IMR-90 (cell line): Measurements from ENCODE around the gene EAF2. TPM values are rescaled to one million over a fixed set of nuclear protein-coding genes. Genes with fewer than 3 reads are reported as not detected.

Source experiments
- ATAC-seq: fragments of 200-7000 bp; cut with Tn5 transposase; 2 replicates; pipeline ENCODE4 v1.9.1; 2020; ENCODE audit warnings: low read depth, mild to moderate bottlenecking, moderate library complexity
- BruUV-seq: library from RNA; stranded (reverse); fragments of 400-500 nt; replicated peaks from 2 replicates; lab custom pipeline; 2021; lab: Mats Ljungman, UMichigan
- CTCF ChIA-PET: fragments of 300-600 bp; formaldehyde crosslinking; extraction: SDS; loops from one replicate; lab custom pipeline; 2021; ENCODE audit warnings: antibody characterized with exemption; lab: Yijun Ruan, JAX
- POLR2A ChIA-PET: fragments of 300-600 bp; sonication (Branson Sonifier 250); formaldehyde crosslinking; loops from one replicate; lab custom pipeline; 2022; ENCODE audit warnings: antibody characterized with exemption; ENCODE audit not compliant: unreplicated experiment; lab: Charles Lee
- DNase-seq: peaks from one replicate; pipeline ENCODE4 v3.0.0; 2013
- H2AFZ ChIP-seq: replicated peaks from 2 replicates; pipeline ENCODE3; 2013; ENCODE audit warnings: low read length, mild to moderate bottlenecking; ENCODE audit not compliant: poor library complexity
- H2AK5ac ChIP-seq: 2 replicates; pipeline ENCODE4 v1.6.1; 2013; ENCODE audit warnings: low read depth, low read length, inconsistent platforms
- H2AK9ac ChIP-seq: replicated peaks from 2 replicates; pipeline ENCODE3; 2013; ENCODE audit warnings: mild to moderate bottlenecking, low read depth, low read length, moderate library complexity; ENCODE audit not compliant: poor library complexity
- H2BK120ac ChIP-seq: 2 replicates; pipeline ENCODE4 v1.6.1; 2013; ENCODE audit warnings: low read depth, low read length, inconsistent platforms
- H2BK15ac ChIP-seq: 3 replicates; pipeline ENCODE4 v1.6.1; 2013; ENCODE audit warnings: low read depth, low read length, inconsistent platforms
- H2BK20ac ChIP-seq: 2 replicates; pipeline ENCODE4 v1.6.1; 2013; ENCODE audit warnings: low read depth, mild to moderate bottlenecking, inconsistent platforms, low read length, moderate library complexity
- H2BK5ac ChIP-seq: 2 replicates; pipeline ENCODE4 v1.6.1; 2013; ENCODE audit warnings: mild to moderate bottlenecking, low read depth, low read length, inconsistent platforms; ENCODE audit not compliant: poor library complexity, severe bottlenecking
- H3K14ac ChIP-seq: replicated peaks from 2 replicates; pipeline ENCODE4 v1.6.1; 2013; ENCODE audit warnings: low read depth, low read length, inconsistent platforms
- H3K18ac ChIP-seq: 2 replicates; pipeline ENCODE4 v1.6.1; 2013; ENCODE audit warnings: low read depth, low read length, control low read depth
- H3K23ac ChIP-seq: 2 replicates; pipeline ENCODE4 v1.6.1; 2013; ENCODE audit warnings: low read depth, low read length, inconsistent platforms
- H3K27ac ChIP-seq: 2 replicates; pipeline ENCODE4 v1.5.1; 2013; ENCODE audit warnings: mild to moderate bottlenecking, control low read depth, low read length; ENCODE audit not compliant: insufficient read depth
- H3K27me3 ChIP-seq: 2 replicates; pipeline ENCODE4 v1.6.1; 2013; ENCODE audit warnings: low read length; ENCODE audit not compliant: control insufficient read depth, insufficient read depth
- H3K36me3 ChIP-seq: 2 replicates; pipeline ENCODE4 v1.6.1; 2013; ENCODE audit warnings: low read length, mixed read lengths; ENCODE audit not compliant: control insufficient read depth, insufficient read depth
- H3K4ac ChIP-seq: 2 replicates; pipeline ENCODE4 v1.6.1; 2013; ENCODE audit warnings: low read depth, low read length, inconsistent platforms
- H3K4me1 ChIP-seq: 2 replicates; pipeline ENCODE4 v1.6.1; 2013; ENCODE audit warnings: low read length, mixed read lengths; ENCODE audit not compliant: control insufficient read depth, insufficient read depth
- H3K4me2 ChIP-seq: 2 replicates; pipeline ENCODE4 v1.6.1; 2013; ENCODE audit warnings: low read depth, mild to moderate bottlenecking, control low read depth, low read length, moderate library complexity
- H3K4me3 ChIP-seq: 2 replicates; pipeline ENCODE4 v1.5.1; 2013; ENCODE audit warnings: low read depth, mild to moderate bottlenecking, control low read depth, low read length, moderate library complexity; ENCODE audit not compliant: insufficient read depth
- H3K56ac ChIP-seq: 2 replicates; pipeline ENCODE4 v1.6.1; 2013; ENCODE audit warnings: low read length, inconsistent platforms; ENCODE audit not compliant: insufficient read depth; ENCODE audit errors: extremely low read depth
- H3K79me1 ChIP-seq, 2 experiments: 2 replicates each; pipeline ENCODE4 v1.6.1; 2013; ENCODE audit warnings: low read length in 2 of 2, inconsistent platforms in 1 of 2, low read depth in 1 of 2
- H3K9ac ChIP-seq: 2 replicates; pipeline ENCODE4 v1.6.1; 2013; ENCODE audit warnings: low read depth, low read length, control low read depth
- H3K9me1 ChIP-seq: 2 replicates; pipeline ENCODE4 v1.6.1; 2013; ENCODE audit warnings: low read length, inconsistent platforms; ENCODE audit not compliant: insufficient read depth
- H3K9me3 ChIP-seq: 2 replicates; pipeline ENCODE4 v1.6.1; 2013; ENCODE audit warnings: low read length; ENCODE audit not compliant: control insufficient read depth, insufficient read depth
- H4K20me1 ChIP-seq: 2 replicates; pipeline ENCODE4 v1.6.1; 2013; ENCODE audit warnings: low read length, inconsistent platforms; ENCODE audit not compliant: insufficient read depth
- H4K5ac ChIP-seq: 2 replicates; pipeline ENCODE4 v1.6.1; 2013; ENCODE audit warnings: mild to moderate bottlenecking, low read depth, low read length, control low read depth
- H4K8ac ChIP-seq, 2 experiments: 2 replicates each; pipeline ENCODE4 v1.6.1; 2013; ENCODE audit warnings: low read depth in 2 of 2, low read length in 2 of 2, control low read depth in 1 of 2, inconsistent platforms in 1 of 2
- H4K91ac ChIP-seq: 2 replicates; pipeline ENCODE4 v1.6.1; 2013; ENCODE audit warnings: low read depth, low read length, inconsistent platforms; ENCODE audit not compliant: insufficient read depth
- BHLHE40 ChIP-seq: fragments of 150-350 bp; IDR thresholded peaks from 2 replicates; pipeline ENCODE4 v1.6.1; 2016; ENCODE audit warnings: mild to moderate bottlenecking, low read depth, low read length
- FOS ChIP-seq: fragments of 150-350 bp; IDR thresholded peaks from 2 replicates; pipeline ENCODE4 v1.6.1; 2016; ENCODE audit warnings: low read depth, low read length
- MAFK ChIP-seq: IDR thresholded peaks from 2 replicates; pipeline ENCODE4 v1.6.1; 2012; ENCODE audit warnings: low read depth, low read length, improper control_type of control experiment
- NFE2L2 ChIP-seq: fragments of 150-350 bp; IDR thresholded peaks from 2 replicates; pipeline ENCODE4 v1.6.1; 2016; ENCODE audit warnings: low read depth, mild to moderate bottlenecking, low read length
- POLR2A ChIP-seq: IDR thresholded peaks from 2 replicates; pipeline ENCODE4 v1.6.1; 2012; ENCODE audit warnings: mild to moderate bottlenecking, low read depth, low read length
- RFX5 ChIP-seq: IDR thresholded peaks from 2 replicates; pipeline ENCODE4 v1.8.0; 2012; ENCODE audit warnings: low read depth, mild to moderate bottlenecking, low read length, moderate library complexity
- USF2 ChIP-seq: fragments of 150-350 bp; IDR thresholded peaks from 2 replicates; pipeline ENCODE4 v1.6.1; 2017; ENCODE audit warnings: mild to moderate bottlenecking, antibody characterized with exemption, low read length, low read depth
- dilution Hi-C: fragments of 300-500 bp; cut with HindIII; formaldehyde crosslinking; loops from one replicate; pipeline ENCODE4 v1.14.3; 2018; ENCODE audit warnings: low sequenced_read_pairs; ENCODE audit not compliant: unreplicated experiment
- in situ Hi-C: fragments of 300-500 bp; cut with MboI; formaldehyde crosslinking; loops from 3 replicates; pipeline ENCODE4 v1.14.3; 2019; ENCODE audit warnings: low sequenced_read_pairs, inconsistent platforms, mixed read lengths
- intact Hi-C: fragments of 100-400 bp; cut with micrococcal nuclease; formaldehyde crosslinking; loops from 2 replicates; pipeline ENCODE4 v1.10.0; 2022
- polyA plus RNA-seq, 3 experiments: library from polyadenylated mRNA; depleted of rRNA; stranded (reverse); fragments of >200 nt; gene quantifications; 2 replicates each; pipeline ENCODE4 v1.2.3, GENCODE V29; 2012; ENCODE audit warnings: low replicate concordance in 1 of 3
- total RNA-seq: library from RNA; depleted of rRNA; stranded (reverse); fragments of >200 nt; gene quantifications from 2 replicates; pipeline ENCODE4 v1.2.3, GENCODE V29; 2012

The EAF2 gene
- total and polyA plus RNA-seq, 2 of the 4 experiments (the other 2 are of a cell fraction) = 2.2 to 2.3 TPM

- H3K4me2 ChIP-seq = no peak overlapping the region
These were observed 35.7 kb downstream of the EAF2 start for GRCh38 chr3:121870717-121871116.

More at GRCh38 chr3:121870717-121871116, 35.7 kb downstream of the EAF2 start:
- peak; percentile 4 for DNase-seq
- Histone ChIP-seq H2AK5ac (no peak overlapping the region), H2BK120ac (no peak overlapping the region), H3K9me3 (no peaks in the 10 kb centered on the region), H2BK5ac (no peak overlapping the region), H2AK9ac (no peak overlapping the region), H3K9me1 (no peaks in the 10 kb centered on the region), H3K18ac (no peak overlapping the region), H2BK15ac (no peak overlapping the region), H4K91ac (no peak overlapping the region), H3K79me1 (no peaks in the 10 kb centered on the region), H3K9ac (no peak overlapping the region), H3K36me3 (no peaks in the 10 kb centered on the region), H3K4ac (no peak overlapping the region), H3K56ac (no peak overlapping the region), H2BK20ac (no peak overlapping the region), H3K14ac (no peak overlapping the region), H4K8ac (no peak overlapping the region), H4K5ac (no peak overlapping the region), H3K23ac (no peak overlapping the region), H3K4me1 (no peaks in the 10 kb centered on the region), H3K4me3 (no peak overlapping the region), H2AFZ (no peak overlapping the region), H3K27ac (no peak overlapping the region), H4K20me1 (no peaks in the 10 kb centered on the region), H3K27me3 (no peaks in the 10 kb centered on the region)
- ChIA-PET POLR2A (interaction anchor here (0.6 kb wide), 1 partner anchor 1675 kb away, joined by 3 read pairs; no protein-coding TSS in a partner anchor), CTCF (no interaction called here)
- in situ Hi-C loops (no loop called here), intact Hi-C loops (no loop called here), dilution Hi-C loops (no loop called here)
- no peak for ATAC-seq
- no TSS peak for BruUV-seq
- TF ChIP-seq MAFK = no peak
- TF ChIP-seq FOS = no peak
- TF ChIP-seq POLR2A = no peak
- TF ChIP-seq RFX5 = no peak
- TF ChIP-seq NFE2L2 = no peak
- TF ChIP-seq BHLHE40 = no peak
- TF ChIP-seq USF2 = no peak
